ENCODE results near the gene MMS22L.
"Not testable (repeated sequence)": the region's sequence is repeated elsewhere in the genome, so short reads cannot be mapped to it uniquely, and the experiment has no call there.

Gene MMS22L

DNA sequence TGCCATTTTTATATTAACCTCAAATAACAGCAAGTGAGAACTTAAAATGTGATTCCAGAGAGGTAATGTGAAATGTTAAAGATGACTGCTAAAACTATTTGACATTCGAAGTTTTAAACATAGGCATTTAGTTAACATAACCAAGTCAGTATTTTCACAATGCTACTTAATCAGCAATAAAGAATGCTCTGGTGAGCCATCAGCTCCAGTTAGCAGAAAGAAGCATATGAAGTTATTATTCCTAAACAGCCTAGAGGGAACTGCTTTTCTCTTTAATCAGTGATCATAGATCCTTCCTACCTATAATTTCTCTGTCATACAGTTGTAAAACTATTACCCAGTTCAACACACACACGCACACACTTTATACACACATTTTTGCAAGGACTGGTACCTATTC is 60.1 kb downstream of the MMS22L start:
- no peak for DNase-seq (ENCODE audit: low read depth in 2 of 2)

DNA sequence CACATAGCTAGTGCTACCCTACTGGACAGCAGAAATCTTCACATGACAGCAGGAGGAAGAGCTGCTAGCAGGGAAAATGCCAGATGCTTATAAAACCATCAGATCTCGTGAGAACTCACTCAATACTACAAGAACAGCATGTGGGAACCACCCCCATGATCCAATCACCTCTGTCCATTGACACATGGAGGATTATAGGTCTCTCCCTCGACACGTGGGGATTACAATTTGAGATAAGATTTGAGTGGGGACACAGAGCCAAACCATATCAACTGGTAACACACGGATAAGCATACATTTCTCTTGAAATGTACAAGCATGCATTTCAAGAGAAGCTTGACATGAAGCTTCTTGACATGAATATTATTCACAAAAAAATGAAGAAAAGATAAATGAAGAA is 64.1 kb downstream of the MMS22L start:
- no peak for DNase-seq (ENCODE audit: low read depth in 2 of 2)

DNA sequence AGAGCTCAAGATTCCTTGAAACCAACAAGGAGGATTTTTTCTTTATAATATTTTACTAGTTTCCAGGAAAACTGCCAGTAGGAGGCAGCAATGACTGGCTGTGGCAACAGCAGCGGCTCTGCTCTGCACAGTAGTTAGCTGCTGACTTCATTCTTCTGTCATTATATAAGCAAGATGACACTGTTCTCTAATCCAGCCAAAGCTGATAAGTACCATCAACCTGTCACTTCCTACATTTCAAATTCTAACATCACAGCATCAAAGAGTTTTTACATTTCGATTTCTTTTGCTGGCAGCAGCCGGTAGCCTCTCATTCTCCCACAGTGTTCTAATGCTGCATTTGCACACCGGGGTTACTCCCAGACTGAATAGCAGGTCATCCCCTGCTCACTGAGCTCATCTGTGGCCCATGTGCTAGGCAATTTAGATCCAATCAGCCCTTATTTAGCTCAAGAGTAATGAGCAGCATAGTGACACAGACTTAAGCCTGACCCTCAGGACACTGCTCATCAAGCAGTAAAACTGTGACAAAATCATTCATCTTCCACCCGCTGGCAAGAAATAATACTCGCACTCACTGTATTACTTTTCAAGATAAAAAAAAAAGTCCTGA is 67.8 kb downstream of the MMS22L start:
- no peak for DNase-seq (ENCODE audit: low read depth in 2 of 2)

DNA sequence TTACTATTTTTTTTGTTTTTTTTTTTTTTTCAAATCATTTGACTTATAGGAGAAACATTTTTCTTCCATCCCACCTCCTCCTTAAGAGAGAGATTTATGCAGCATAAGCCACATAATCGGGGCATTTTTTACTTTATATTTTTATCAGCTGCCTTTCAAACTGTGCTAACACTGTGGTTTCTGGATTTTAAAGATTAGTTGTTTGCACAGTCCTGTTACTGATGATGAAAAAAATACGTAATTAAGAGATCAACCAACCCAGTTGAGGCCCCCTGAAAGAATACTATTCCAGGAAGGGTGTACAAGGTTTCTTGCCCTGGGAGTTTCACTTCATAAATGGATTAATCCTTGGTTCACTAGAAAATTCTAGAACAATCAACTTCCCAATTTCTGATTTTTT is 68.3 kb downstream of the MMS22L start:
- DNase-seq (ENCODE audit: low read depth in 2 of 2) = no peak

DNA sequence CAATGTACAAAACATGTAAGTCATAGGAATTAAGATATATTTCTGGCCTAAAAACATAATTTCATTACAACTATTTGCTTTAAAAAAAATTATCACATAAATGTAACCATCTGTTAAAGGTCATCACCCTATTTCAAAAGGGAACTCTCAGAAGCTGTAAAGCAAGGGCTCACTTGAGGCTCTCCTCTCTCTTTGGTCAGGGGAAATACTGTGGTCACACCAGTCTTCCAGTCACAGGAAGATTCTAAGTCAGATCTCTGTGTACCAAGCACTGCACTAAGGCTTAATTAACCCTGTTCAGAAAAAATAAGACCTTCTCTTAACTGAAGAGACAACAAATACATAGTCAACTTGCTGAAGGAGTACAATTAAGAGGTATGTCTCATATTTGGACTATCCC is 75.6 kb downstream of the MMS22L start:
- DNase-seq (ENCODE audit: low read depth in 2 of 2) = no peak

DNA sequence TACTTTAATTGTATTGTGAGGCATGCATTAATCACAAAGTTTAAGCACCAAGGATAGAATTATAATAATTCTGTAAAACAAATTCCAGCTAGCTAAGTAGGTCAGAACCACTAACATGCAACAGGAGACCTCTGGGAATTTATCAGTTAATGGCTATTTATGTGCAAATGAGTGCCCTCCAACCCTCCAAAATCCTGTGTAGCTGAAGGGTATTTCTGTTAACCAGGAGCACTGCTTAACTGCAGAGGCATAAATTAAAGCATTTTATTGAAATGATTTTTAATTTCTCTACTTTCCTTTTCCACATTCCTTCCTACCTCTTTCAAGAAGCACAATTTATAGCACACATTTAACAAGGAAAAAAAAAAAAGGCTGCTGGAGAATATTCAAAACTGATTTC is 77.0 kb downstream of the MMS22L start:
- DNase-seq (ENCODE audit: low read depth in 2 of 2) = no peak

DNA sequence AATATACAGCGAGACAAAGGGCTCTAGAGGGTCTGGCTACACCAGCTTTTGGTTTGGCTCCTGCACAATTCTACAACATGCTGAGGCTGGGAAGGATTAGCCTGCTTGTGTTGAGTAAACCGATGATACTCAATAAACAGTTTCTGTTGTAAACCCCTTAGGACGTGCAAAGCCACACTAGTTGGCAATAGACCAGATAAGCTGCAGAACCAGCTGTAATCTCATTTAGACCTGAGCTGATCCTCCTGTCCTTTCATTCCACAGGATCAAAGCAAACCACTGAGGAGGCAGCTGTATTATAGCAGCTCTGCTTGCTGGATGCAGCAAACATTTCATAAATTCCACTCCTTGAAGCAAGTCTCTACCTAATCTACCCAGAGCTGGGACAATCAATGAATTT is 79.7 kb downstream of the MMS22L start:
- no peak for DNase-seq (ENCODE audit: low read depth in 2 of 2)

DNA sequence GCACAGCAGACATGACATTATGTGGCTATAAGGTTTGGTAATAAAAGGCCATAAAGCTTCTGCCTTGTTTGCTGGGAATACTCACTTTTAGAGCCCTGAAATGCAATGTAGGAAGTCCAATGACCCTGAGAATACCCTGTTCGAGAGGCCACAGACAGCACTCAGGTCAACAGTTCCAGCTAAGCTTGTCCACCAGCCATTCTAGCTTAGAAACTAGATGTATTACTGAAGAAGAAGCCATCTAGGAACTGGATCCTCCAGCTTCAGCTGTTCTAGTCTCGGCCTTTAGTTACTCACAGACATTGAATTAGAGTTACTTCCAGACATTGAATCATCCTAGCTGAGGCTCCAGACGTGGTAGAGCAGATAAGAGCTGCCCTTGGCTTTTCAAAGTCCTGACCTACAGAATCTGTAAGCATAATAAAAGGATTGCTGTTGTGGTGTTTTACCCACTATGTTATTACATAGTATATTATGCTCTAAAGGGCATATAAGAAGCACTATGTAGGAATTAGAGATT is 84.9 kb downstream of the MMS22L start:
- no peak for DNase-seq (ENCODE audit: low read depth in 2 of 2)

DNA sequence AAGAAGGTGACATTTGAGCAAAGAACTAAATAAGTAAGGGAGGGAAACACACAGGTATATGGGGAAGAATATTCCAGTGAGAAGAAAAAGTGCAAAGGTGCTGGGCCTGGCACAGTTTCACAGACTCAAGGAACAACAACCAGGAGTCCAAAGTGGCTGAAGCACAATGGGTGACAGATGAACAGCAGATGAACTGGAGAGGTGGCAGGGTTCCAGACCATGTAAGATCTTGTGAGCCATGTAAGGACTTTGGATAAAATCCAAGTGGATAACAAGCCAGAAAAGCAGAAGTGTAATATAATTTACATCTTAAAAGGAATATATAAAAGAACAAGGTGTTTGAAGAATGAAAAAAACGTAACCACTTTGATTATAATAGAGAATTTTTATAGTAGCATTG is 87.9 kb downstream of the MMS22L start:
- no peak for DNase-seq (ENCODE audit: low read depth in 2 of 2)

DNA sequence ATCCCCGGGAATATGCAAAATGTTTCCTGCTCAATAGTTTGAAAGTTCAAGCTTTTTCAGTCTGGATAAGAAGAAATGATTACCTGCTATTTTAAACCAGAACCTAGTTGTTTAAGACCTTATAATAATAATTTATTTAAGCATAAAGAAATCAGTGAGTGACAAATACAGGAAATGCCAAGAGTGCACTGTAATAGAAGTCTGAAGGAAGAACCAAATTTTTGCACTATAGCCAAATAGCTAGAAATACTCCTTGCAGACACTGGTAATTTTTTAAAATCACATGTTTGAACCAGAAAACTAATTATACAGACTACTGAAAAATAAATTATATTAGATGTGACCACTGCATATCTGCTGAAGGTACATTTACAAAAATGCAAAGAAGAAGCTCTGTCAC is 93.2 kb downstream of the MMS22L start:
- DNase-seq (ENCODE audit: low read depth in 2 of 2) = no peak

DNA sequence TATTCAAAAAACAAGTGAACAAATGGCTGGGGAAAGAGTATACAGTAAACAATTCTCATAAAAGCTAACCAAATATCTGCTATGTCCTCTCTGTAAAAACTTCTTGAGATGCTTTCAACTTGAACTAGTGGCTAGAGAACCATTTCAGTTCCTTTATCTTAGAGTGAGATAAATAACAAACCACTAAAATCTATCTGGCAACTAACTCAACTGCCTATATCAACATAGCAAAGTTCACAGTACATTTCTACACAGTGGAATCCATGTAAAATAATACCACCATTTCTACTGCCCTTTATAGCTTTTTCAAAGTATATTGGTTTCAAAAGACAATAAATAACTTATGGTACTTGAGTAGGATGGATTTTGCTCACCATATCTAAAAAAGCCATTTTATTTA is 95.1 kb downstream of the MMS22L start:
- DNase-seq (ENCODE audit: low read depth in 2 of 2) = no peak

DNA sequence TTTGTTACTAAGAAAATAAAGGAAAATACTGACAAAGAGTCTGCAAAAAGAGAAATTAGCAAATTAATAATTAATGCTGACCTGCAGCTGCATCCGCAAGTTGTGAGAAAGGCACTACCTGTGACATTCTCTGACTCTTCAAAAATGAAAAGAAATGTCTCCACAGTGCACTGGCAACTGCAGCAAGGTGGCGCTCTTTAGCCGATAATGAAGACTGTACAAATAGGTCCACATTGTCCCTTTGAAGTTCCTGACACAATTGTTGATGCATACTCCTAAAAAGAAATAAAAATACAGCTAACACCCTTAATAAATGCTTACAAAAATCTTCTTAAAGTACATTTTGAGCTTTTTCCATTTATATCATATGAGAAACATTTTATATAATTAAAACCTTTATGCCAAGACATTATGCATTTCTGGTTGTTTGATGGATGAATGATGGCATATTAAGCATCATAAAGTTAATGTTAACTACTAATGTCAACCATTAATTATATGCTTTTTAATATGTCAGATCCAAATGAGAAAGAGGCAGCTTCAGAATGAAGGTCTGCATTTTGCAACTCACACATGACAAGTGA is 96.5 kb downstream of the MMS22L start:
- peak; percentile 49 to 56 for DNase-seq (ENCODE audit: low read depth in 2 of 2)

DNA sequence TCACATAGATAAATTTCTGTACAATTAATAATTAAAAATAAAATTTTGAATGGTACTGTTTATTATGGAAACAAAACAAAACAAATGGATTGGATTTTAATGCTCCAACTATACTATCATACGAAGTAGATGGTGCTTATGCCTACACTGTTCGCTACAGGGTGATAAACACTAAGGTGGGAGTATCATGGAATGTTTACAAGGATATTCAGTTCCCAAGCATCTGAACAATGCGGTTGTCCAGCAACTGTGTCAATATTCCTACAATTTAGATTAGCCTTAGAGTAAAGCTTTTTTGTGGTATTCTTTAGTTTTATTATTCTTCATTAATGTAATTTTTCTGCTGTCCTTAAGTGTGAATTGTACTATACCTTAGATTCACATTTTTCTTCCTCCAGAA is 105.1 kb downstream of the MMS22L start:
- DNase-seq (ENCODE audit: low read depth in 2 of 2) = no peak

DNA sequence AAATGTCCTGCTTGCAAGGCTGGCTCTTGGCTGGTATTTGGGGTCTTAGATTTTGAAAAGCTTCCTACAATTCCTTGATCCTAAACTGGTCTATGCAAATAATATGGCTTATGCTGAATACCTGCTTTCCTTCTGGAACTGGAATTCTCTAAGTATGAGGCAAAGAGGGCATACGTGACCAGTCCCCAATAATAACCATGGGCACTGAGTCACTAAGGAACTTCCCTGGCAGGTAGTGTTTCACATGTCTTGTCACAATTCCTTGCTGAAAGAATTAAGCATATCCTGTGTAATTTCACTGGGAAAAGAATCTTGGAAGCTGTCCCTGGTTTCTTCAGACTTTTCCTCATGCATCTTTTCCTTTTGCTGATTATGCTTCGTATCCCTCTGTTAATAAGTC is 106.5 kb downstream of the MMS22L start:
- no peak for DNase-seq (ENCODE audit: low read depth in 2 of 2)

DNA sequence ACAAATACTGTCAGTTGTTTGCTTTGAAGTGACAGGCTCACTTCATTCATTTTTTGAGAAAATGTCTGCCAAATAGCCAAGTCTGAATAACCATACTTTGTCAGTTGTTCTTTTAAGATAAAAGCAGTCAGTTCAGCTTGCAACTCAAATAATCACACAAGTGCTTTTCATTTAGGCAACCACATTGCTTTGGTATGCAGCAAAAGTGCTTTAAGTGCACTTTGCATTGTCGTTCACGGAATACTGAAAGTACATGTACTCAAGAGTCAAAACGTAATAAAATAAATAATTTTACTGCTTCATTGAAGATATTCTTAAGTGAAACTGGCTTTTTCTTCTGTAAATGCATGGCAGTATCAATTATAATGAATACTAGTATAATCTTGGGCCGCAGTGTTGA is 107.2 kb downstream of the MMS22L start:
- no peak for DNase-seq (ENCODE audit: low read depth in 2 of 2)

DNA sequence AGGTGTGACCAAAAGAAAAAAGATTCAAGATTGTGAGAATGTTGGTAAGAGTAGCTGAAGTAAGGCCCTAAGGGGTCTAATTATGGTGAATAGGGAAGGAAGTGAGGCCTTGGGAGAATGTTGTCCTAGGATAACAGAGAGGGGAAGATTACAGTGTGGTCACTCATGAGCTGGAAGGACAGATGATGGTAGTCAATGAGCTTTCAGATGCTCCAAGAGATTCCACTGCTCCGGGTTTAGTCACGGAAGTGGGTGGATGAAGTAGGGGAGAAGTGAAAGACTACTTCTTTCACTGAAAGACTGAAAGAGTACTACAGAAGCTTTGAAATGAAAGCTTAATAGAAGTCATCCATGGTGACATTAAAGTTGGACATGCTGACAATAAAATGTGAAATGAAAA is 108.5 kb downstream of the MMS22L start:
- DNase-seq (ENCODE audit: low read depth in 2 of 2) = no peak

DNA sequence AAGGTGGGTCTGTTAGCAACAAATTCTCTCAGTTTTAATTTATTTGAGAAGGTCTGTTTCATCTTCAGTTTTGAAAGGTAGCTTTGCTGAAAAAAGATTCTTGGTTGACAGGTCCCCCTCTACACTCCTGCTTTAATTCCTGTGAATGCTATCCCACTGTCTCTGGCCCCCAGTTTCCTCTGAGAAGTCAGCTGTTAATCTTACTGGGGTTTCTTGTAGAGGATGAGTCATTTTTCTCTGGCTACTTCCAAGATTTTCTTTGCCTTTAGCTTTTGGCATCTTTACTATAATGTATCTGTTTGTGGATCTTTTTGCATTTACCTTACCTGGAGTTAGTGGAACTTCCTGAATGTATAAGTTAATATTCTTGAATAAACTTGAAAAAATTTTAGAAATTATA is 122.7 kb downstream of the MMS22L start:
- DNase-seq (ENCODE audit: low read depth in 2 of 2) = no peak

DNA sequence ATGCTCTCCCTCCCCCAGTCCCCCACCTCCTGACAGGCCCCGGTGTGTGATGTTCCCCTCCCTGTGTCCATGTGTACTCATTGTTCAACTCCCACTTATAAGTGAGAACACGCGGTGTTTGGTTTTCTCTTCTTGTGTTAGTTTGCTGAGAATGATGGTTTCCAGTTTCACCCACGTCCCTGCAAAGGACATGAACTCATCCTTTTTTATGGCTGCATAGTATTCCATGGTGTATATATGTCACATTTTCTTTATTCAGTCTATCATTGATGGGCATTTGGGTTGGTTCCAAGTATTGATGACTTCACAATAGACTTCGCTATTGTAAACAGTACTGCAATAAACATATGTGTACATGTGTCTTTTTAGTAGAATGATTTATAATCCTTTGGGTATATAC is 127.6 kb downstream of the MMS22L start:
- DNase-seq (ENCODE audit: low read depth in 2 of 2) = not testable (repeated sequence)

DNA sequence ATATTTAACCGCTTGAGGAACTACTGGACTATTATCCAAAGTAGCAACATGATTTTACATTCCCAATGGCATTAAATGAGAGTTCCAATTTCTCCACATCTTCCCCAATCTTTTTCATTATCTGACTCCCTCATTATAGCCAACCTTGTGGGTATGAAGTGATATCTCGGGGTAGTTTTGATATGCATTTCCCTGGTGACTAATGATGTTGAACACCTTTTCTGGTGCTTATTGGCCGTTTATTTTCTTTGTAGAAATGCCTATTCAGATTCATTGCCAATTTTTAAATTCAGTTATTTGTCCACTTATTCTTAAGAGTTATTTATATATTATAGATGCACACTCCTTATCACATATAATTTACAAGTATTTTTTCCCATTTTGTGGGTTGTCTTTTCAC is 129.0 kb downstream of the MMS22L start:
- DNase-seq (ENCODE audit: low read depth in 2 of 2) = no peak

DNA sequence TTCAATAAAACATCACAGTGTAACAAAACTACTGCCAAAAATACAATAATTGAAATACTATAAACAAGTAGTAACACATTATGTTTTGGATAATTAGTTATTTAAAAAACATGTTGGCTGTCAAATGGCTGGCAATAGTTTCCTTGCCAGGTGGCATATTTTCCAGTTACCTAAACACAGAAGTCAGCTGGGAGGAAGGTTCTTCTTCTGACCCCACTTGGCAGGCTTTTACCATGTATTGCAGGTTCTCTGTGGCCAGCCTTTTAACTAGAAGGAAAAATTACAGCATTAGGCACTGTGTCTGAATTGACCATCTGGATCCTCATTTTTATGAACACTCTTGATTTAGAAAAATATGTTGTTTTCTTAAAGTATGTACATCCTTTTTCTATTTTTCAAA is 131.4 kb downstream of the MMS22L start:
- DNase-seq (ENCODE audit: low read depth in 2 of 2) = no peak

DNA sequence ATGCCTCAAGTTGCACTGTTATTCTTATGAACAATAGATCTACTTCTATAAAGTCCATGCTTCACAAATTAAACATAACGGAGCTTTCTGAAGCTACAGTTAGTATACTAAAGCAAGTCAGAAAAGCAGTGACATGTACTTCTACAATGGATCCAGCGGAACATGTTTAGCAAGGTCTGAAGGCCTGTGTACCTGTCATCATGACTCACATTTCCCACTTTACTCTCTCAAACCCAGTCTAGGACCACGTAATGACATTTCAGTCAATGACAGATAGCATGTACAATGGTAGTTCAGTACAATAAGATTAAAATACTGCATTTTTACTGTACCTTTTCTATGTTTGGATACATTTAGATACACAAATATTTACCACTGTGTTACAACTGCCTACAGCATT is 132.1 kb downstream of the MMS22L start:
- no peak for DNase-seq (ENCODE audit: low read depth in 2 of 2)

DNA sequence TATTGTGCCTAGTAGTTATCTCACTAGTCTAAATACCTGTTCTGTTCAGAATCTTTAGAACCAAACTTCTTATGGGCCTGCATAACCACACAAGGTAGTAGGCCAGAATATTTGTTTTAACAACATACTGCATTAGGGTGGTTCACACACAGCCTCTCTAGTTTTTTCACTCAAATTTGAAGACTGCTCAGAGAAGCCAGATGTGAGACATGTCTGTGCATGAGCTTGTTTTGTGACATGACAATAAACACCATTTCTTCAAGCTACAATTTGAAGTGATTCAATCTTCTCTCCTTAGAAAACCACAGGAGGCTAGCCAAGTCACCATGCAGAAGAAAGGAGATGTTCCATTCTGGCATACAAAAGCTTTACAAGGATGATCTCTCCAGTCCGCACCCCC is 135.6 kb downstream of the MMS22L start:
- DNase-seq (ENCODE audit: low read depth in 2 of 2) = no peak

DNA sequence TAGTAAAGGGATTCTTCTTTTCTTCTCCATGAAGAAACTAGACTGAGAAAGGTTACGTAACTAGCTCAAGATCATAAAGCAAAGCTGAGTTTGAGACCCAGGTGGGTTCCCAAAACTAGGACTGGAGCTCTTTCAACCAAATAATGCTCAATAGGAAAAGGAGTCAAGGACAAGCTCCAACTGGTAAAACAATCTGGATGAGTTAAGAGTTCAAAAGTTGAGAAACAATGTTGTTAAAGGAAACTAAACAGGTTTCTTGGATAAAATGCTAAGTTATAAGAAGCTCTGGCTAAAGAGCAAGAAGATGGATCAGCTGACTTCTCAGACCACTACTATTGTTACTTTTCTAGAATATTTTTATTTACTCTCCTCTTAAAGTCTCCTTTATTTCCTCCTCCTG is 137.3 kb downstream of the MMS22L start:
- DNase-seq (ENCODE audit: low read depth in 2 of 2) = no peak

DNA sequence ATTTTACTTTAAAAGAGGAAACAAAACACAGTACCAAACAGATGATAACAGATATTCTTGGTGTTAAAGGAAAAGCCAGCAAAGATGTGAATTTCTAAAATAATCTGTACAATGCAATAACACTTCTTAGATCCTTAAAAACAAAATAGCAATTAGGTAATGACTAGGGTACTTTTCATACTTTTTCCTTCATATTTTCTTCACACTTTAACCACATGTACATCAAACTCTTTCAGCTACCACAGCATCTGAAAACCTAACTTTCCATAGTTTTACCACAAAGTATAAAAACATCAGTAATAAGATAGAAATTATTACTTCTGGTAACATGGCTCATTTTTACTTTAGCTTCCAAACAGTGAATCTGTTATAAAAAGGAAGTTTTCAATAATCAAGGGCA is 141.3 kb downstream of the MMS22L start:
- DNase-seq (ENCODE audit: low read depth in 2 of 2) = no peak
